Measurements from ENCODE around the gene SLC22A23.

DNA sequence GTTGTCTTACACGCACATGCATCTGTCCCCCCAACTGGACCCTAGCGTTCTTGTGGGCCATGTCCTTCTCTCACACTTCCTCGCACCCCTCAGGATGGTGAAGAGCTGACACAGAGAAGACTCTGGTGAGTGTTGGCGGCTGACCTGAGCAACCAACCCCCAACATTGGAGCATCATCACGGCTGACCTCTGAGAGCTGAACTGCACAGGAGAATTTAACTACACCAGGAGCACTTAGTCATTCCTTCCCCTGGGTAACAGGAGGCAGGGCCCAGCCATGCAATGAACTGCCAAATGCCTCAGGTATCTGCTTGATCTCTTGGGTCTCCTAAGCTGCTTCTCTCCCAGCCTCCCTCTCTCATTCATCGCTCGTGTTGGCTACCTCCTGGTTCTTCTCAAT is 109.6 kb downstream of the SLC22A23 start:
- TF ChIP-seq, protein P1, sequence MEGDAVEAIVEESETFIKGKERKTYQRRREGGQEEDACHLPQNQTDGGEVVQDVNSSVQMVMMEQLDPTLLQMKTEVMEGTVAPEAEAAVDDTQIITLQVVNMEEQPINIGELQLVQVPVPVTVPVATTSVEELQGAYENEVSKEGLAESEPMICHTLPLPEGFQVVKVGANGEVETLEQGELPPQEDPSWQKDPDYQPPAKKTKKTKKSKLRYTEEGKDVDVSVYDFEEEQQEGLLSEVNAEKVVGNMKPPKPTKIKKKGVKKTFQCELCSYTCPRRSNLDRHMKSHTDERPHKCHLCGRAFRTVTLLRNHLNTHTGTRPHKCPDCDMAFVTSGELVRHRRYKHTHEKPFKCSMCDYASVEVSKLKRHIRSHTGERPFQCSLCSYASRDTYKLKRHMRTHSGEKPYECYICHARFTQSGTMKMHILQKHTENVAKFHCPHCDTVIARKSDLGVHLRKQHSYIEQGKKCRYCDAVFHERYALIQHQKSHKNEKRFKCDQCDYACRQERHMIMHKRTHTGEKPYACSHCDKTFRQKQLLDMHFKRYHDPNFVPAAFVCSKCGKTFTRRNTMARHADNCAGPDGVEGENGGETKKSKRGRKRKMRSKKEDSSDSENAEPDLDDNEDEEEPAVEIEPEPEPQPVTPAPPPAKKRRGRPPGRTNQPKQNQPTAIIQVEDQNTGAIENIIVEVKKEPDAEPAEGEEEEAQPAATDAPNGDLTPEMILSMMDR (IDR thresholded peaks at IDR 0.05), result no peak
- TF ChIP-seq POLR2AphosphoS5 (IDR thresholded peaks at IDR 0.05) (no peak), POLR2A (IDR thresholded peaks at IDR 0.05) (no peak)
